ENCODE measurements around the gene UGT1A5.
"Not testable (repeated sequence)": the region's sequence is repeated elsewhere in the genome, so short reads cannot be mapped to it uniquely, and the experiment has no call there.

UGT1A5 gene

GRCh38 chr2:233746475-233747282, 34.0 kb downstream of the UGT1A5 start:
- no peak for DNase-seq (ENCODE audit: low read depth)

GRCh38 chr2:233747283-233747544, 34.5 kb downstream of the UGT1A5 start:
- DNase-seq (ENCODE audit: low read depth), result no peak

DNA sequence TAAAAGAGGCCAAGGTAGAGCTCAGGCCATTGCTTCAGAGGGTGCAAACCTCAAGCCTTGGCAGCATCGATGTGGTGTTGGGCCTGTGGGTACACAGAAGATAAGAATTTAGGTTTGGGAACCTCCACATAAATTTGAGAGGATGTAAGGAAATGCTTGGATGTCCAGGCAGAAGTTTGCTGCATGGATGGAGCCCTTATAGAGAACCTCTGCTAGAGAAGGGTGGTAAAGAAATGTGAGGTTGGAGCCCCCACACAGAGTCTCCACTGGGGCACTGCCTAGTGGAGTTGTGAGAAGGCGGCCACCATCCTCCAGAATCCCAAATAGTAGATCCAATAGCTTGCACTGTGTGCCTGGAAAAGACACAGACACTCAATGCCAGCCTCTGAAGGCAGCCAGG, 38.0 kb downstream of the UGT1A5 start:
- DNase-seq (ENCODE audit: low read depth), result not testable (repeated sequence)

- DNase-seq (ENCODE audit: low read depth), result not testable (repeated sequence)
Observed at GRCh38 chr2:233751212-233752009, 38.7 kb downstream of the UGT1A5 start.

- no peak for DNase-seq (ENCODE audit: low read depth)
Observed at GRCh38 chr2:233754872-233755611, 42.3 kb downstream of the UGT1A5 start.

- DNase-seq (ENCODE audit: low read depth), result no peak
Observed at GRCh38 chr2:233756429-233757081, 43.8 kb downstream of the UGT1A5 start.

DNA sequence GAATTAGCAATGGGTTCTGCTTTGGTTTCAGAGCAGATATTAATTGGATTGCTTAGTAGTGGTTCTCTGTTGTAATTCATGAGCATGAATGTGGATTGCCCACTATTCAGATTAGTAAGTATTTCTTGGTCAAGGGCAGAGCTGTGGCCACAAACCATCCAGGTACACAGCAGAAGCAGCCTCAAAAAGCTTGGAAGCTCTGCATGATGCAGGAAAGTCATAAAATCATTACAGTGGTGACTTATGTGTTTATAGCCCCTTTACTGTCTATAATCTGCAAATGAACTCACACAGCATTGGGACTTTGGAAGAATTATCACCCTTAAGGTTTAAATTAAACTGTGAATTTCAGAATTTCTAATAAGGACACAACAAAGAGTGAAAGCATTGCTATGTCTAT, 45.4 kb downstream of the UGT1A5 start:
- DNase-seq (ENCODE audit: low read depth), result no peak

GRCh38 chr2:233758849-233759248, 46.1 kb downstream of the UGT1A5 start:
- DNase-seq (ENCODE audit: low read depth), result no peak

- no peak for DNase-seq (ENCODE audit: low read depth)
Observed at GRCh38 chr2:233760043-233760442, 47.3 kb downstream of the UGT1A5 start, which contains the start of gene UGT1A1. Gene UGT1A1, plus strand, starts transcription at chr2:233760270. Its CDS starts 18 bp downstream, at chr2:233760288.

DNA sequence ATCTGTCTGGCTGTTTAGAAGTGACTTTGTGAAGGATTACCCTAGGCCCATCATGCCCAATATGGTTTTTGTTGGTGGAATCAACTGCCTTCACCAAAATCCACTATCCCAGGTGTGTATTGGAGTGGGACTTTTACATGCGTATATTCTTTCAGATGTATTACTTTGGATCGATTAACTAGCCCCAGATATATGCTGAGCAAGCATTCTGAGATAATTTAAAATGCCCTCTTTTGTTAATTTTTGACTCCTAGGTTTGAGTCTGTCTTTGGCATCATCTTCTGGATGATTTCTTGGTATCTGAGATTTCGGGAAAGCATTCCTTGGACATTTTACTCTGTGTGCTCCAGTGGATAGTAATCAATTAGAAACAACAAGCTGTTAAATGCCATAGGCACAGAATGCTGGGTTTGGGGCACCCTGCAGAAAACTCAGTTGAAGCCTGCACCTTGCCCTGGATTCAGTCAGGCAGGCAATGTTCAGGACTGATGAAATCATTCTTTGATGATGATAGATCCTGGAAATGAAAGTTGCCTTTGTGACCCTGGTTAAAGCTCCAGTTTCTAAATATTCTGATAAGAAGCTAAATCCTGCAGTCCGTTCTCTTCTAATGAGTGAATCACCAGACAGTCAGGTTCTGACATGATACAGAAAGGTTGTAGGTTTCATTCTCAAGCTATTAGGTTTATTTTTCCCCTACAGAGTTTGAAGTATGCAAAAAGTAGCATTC, 48.5 kb downstream of the UGT1A5 start:
- DNase-seq (ENCODE audit: low read depth), result no peak

- DNase-seq (ENCODE audit: low read depth), result no peak
Observed at GRCh38 chr2:233764264-233764663, 51.6 kb downstream of the UGT1A5 start.

GRCh38 chr2:233764761-233765160, 52.1 kb downstream of the UGT1A5 start:
- no peak for DNase-seq (ENCODE audit: low read depth)

DNA sequence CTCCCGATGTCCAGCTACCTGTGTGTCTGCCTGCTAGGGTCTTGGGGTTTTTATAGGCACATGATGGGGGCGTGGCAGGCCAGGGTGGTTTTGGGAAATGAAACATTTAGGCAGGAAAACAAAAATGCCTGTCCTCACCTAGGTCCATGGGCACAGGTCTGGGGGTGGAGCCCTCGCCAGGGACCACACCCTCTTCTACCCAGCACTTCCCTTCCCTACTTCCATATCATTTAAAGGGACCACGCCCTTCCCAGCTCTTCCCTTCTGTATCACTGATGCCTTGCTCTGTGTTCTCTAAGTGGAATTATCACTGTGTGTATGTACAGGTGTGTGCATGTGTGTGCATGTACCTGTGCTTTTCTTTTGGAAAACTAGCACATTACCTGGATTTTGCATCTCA, 53.7 kb downstream of the UGT1A5 start:
- no peak for DNase-seq (ENCODE audit: low read depth)

DNA sequence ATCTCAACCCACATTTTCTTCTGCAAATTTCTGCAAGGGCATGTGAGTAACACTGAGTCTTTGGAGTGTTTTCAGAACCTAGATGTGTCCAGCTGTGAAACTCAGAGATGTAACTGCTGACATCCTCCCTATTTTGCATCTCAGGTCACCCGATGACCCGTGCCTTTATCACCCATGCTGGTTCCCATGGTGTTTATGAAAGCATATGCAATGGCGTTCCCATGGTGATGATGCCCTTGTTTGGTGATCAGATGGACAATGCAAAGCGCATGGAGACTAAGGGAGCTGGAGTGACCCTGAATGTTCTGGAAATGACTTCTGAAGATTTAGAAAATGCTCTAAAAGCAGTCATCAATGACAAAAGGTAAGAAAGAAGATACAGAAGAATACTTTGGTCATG, 55.4 kb downstream of the UGT1A5 start:
- no peak for DNase-seq (ENCODE audit: low read depth)

DNA sequence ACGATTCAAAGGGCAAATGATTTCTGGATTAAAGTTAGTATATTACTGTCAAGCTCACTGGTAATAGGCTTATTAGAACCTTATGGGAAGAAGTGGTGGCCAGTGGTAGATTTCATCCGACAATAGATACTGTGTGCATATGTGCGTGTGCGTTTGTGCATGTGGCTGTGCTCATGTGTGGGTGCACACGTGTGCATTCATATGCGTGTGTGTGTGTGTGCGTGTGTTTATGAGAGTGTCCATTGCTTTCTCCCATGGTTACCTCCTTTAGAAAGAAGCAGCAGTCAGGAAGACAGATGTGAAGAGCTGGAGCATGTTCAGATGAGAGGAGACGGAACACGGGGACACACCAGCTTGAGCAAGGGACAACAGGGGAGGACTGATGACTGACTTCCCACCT, 56.6 kb downstream of the UGT1A5 start:
- no peak for DNase-seq (ENCODE audit: low read depth)

DNA sequence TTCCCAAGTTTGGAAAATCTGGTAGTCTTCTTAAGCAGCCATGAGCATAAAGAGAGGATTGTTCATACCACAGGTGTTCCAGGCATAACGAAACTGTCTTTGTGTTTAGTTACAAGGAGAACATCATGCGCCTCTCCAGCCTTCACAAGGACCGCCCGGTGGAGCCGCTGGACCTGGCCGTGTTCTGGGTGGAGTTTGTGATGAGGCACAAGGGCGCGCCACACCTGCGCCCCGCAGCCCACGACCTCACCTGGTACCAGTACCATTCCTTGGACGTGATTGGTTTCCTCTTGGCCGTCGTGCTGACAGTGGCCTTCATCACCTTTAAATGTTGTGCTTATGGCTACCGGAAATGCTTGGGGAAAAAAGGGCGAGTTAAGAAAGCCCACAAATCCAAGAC, 59.4 kb downstream of the UGT1A5 start:
- no peak for DNase-seq (ENCODE audit: low read depth)

DNA sequence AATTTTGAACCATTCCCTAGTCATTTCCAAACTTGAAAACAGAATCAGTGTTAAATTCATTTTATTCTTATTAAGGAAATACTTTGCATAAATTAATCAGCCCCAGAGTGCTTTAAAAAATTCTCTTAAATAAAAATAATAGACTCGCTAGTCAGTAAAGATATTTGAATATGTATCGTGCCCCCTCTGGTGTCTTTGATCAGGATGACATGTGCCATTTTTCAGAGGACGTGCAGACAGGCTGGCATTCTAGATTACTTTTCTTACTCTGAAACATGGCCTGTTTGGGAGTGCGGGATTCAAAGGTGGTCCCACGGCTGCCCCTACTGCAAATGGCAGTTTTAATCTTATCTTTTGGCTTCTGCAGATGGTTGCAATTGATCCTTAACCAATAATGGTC, 59.9 kb downstream of the UGT1A5 start:
- DNase-seq (ENCODE audit: low read depth), result no peak

DNA sequence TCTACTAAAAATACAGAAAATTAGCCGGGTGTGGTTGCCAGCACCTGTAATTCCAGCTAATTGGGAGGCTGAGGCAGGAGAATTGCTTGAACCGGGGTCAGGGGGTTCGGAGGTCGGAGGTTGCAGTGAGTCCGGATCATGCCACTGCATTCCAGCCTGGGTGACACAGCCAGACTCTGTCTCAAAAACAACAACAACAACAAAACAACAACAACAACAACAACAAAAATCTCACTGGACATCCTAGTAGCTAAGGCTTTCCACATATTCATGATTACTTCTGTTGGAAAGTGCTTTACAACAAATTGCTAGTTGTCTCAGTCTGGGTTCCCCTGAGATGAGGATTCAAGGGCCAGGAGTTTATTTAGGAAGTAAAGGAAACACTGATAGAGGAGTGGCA, 61.1 kb downstream of the UGT1A5 start:
- DNase-seq (ENCODE audit: low read depth), result no peak

GRCh38 chr2:233775414-233775813, 62.7 kb downstream of the UGT1A5 start:
- DNase-seq (ENCODE audit: low read depth), result no peak

DNA sequence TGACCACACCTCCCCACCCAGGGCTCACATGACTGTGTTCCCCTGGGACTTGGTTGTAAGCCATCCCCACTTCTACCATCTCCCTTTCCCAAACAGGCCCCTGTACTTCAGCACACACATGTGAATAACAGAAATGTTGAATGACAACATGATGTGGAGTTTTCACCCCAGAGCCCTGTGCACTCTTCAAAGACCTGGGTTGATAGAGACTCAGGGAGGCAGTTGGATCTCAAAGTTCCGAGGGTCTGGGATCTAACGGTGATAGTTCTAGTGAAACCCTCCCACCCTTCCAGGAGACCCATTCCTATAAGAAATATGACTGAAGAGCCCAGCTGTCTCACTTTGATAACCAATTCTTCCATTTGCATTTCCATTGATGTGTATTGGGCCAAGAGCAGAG, 65.3 kb downstream of the UGT1A5 start, which contains the start of gene MROH2A:
MROH2A (plus strand) TSS at position 301 of the 400 bp plus-strand sequence. CDS start 1,029 bp downstream, outside the sequence.
- DNase-seq (ENCODE audit: low read depth), result no peak

GRCh38 chr2:233779722-233780121, 67.0 kb downstream of the UGT1A5 start:
- no peak for DNase-seq (ENCODE audit: low read depth)

Data from activated gamma-delta T cell treated with anti-CD3 and anti-CD28 coated beads, Interleukin-2, amount 50 U/mL, for 16 hours (primary cell).